Fibroblast of skin of right biceps (primary cell): ENCODE measurements around the gene DISP3.
"Not testable (repeated sequence)": the region's sequence is repeated elsewhere in the genome, so short reads cannot be mapped to it uniquely, and the experiment has no call there.

Source experiments
- DNase-seq: peaks from one replicate; pipeline ENCODE4 v3.0.0-alpha.2; 2013

The DISP3 gene

GRCh38 chr1:11558871-11559590, 80.1 kb downstream of the DISP3 start:
- DNase-seq: no peak

GRCh38 chr1:11559591-11559970, 80.6 kb downstream of the DISP3 start:
- DNase-seq: no peak

- DNase-seq: no peak
Measured at GRCh38 chr1:11560061-11560460, 81.1 kb downstream of the DISP3 start.

GRCh38 chr1:11561740-11562139, 82.8 kb downstream of the DISP3 start:
- no peak for DNase-seq

- DNase-seq: no peak
Measured at GRCh38 chr1:11562664-11563063, 83.7 kb downstream of the DISP3 start.

- DNase-seq: no peak
Measured at GRCh38 chr1:11563560-11564069, 84.7 kb downstream of the DISP3 start.

GRCh38 chr1:11564237-11564636, 85.3 kb downstream of the DISP3 start:
- no peak for DNase-seq

- DNase-seq: no peak
Measured at GRCh38 chr1:11566042-11566850, 87.3 kb downstream of the DISP3 start.

GRCh38 chr1:11567244-11568065, 88.5 kb downstream of the DISP3 start:
- no peak for DNase-seq

- no peak for DNase-seq
Measured at GRCh38 chr1:11568687-11569086, 89.7 kb downstream of the DISP3 start.

GRCh38 chr1:11569551-11569950, 90.6 kb downstream of the DISP3 start:
- DNase-seq: no peak

- no peak for DNase-seq
Measured at GRCh38 chr1:11569954-11570353, 91.0 kb downstream of the DISP3 start.

GRCh38 chr1:11570821-11571380, 91.9 kb downstream of the DISP3 start:
- DNase-seq: no peak

GRCh38 chr1:11571906-11572616, 93.1 kb downstream of the DISP3 start:
- no peak for DNase-seq

GRCh38 chr1:11573116-11573692, 94.2 kb downstream of the DISP3 start:
- DNase-seq: no peak

GRCh38 chr1:11575553-11575952, 96.6 kb downstream of the DISP3 start:
- no peak for DNase-seq

GRCh38 chr1:11576109-11576875, 97.3 kb downstream of the DISP3 start:
- DNase-seq: no peak

- no peak for DNase-seq
Measured at GRCh38 chr1:11578004-11578403, 99.0 kb downstream of the DISP3 start.

- DNase-seq: no peak
Measured at GRCh38 chr1:11579506-11579905, 100.6 kb downstream of the DISP3 start.

- DNase-seq: not testable (repeated sequence)
Measured at GRCh38 chr1:11580049-11580448, 101.1 kb downstream of the DISP3 start.

- no peak for DNase-seq
Measured at GRCh38 chr1:11581445-11581991, 102.6 kb downstream of the DISP3 start.
